GM18519 (cell line): ENCODE measurements around the gene NUP54.
A peak's percentile ranks its signal among the peaks of the same experiment; 100 is the strongest.

Experiments
- ATAC-seq: cut with Tn5 transposase; IDR thresholded peaks from one replicate; pipeline ENCODE4 v1.9.1; 2021; ENCODE audit warnings: mild to moderate bottlenecking, moderate library complexity; ENCODE audit not compliant: unreplicated experiment, low FRiP score

NUP54 gene, protein sequence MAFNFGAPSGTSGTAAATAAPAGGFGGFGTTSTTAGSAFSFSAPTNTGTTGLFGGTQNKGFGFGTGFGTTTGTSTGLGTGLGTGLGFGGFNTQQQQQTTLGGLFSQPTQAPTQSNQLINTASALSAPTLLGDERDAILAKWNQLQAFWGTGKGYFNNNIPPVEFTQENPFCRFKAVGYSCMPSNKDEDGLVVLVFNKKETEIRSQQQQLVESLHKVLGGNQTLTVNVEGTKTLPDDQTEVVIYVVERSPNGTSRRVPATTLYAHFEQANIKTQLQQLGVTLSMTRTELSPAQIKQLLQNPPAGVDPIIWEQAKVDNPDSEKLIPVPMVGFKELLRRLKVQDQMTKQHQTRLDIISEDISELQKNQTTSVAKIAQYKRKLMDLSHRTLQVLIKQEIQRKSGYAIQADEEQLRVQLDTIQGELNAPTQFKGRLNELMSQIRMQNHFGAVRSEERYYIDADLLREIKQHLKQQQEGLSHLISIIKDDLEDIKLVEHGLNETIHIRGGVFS

DNA sequence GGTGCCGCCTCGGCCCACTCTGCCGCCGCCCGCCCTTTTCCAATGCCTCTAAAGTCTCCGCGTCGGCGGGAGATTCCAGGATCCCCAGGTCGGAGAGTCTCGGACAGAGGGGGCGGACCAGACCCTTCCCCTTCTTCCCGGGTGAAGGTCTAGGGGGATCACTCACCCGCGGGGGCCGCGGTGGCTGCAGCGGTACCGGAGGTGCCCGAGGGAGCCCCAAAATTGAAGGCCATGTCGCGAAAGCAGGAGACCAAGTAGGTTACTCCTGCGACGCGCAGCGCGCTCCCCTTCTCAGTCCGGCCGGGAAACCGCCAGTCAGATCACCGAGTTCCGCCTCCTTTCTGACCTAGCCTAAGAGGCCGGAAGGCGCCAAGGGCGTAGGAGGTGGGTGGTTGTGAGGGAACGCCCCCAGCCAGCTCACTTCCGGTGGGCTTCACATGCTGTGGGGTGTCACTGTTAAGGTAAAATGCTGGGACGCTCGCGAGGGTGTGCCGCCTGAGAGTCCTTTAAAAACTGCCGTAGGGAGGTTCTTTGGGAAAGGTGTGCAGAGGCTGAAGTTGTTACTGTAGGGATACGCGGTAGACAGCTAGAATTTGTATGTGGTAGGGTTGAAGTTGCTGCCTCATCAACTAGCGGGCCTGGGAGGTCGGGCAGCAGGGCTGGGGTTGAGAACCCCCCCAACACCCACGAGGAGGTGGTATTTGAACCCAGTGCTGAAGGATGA, at the start of gene NUP54:
Gene NUP54 (minus strand): TSS at position 256 of the 724 bp plus-strand sequence. CDS start 23 bp downstream, at position 233.
- peak; percentile 96 for ATAC-seq

- no peak for ATAC-seq
Observed at GRCh38 chr4:76197031-76197743, 49.0 kb upstream of the NUP54 start.

GRCh38 chr4:76196376-76196775, 48.2 kb upstream of the NUP54 start:
- ATAC-seq = no peak

- ATAC-seq = no peak
Observed at GRCh38 chr4:76195326-76195725, 47.1 kb upstream of the NUP54 start.

GRCh38 chr4:76194325-76194724, 46.1 kb upstream of the NUP54 start:
- ATAC-seq = no peak

DNA sequence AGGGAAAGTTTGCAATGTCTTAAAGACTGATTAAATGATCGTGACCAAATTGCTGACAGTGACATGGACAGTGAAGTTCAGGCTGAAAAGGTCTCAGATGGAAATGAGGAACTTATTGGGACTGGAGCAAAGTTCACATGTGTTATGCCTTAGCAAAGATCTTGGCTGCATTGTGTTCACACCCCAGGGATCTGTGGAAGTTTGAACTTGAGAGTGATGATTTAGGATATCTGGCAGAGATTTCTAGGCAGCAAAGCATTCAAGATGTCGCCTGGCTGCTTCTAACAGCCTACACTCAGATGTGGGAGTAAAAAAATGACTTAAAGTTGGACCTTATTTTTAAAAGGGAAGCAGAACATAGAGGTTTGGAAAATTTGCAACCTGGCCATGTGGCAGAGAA, 44.0 kb upstream of the NUP54 start:
- no peak for ATAC-seq

DNA sequence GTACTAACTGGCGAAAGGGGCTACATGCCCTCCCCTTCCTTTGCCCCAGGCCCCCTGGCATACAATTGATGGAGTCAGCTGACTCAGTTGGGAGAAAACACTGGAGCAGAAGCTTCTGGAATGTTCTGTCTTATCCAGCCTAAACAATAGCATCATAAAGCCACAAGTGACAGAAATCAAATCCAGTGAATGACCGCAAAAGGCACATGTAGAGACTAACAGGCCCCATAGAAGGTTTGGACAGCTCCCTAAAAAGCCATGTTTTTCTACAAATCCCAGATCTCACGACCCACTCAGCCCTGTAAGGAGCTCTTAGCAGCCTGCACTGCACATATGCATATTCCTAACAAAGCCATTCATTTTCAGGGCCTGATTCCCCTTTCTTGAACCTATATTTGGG, 40.4 kb upstream of the NUP54 start:
- ATAC-seq = no peak

DNA sequence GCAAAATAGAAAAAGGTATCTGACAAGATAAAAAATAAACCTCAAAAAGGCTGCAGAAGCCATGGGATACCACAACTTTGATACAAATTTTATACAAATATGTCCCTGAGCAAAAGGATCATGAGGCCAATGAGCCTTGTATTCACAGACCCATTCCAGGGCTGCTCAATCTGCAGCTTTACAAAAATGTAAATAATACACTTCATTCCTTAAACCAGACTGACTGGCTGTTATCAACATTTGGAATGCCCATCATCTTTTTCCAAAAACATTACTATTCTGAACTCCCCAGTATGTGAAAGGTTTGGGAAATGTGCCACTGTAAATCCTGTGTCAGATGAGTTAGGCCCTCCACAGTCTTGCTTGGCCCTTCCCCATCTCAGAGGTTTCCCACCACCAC, 40.0 kb upstream of the NUP54 start:
- no peak for ATAC-seq

- no peak for ATAC-seq
Observed at GRCh38 chr4:76187152-76187551, 39.0 kb upstream of the NUP54 start.

DNA sequence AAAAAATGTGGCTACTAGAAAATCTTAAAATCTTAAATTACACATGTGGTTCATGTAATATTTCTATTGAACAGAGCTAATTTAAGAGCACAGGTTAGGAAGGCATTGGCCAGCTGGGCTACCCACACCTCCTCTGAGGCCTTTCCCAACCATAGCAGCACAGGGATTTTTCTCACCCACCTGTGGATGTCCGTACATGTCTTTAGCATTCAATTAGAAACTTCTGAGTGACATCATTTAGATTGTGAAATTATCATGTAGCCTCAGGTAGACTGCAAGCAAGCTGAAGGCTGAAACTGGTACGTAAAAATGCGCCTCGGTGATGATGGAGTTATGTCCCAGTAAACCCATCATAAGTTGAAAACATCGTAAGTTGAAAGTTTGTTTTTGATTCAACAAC, 34.3 kb upstream of the NUP54 start:
- ATAC-seq = no peak

- ATAC-seq = peak; percentile 68
Observed at GRCh38 chr4:76179398-76180318, 31.5 kb upstream of the NUP54 start.

DNA sequence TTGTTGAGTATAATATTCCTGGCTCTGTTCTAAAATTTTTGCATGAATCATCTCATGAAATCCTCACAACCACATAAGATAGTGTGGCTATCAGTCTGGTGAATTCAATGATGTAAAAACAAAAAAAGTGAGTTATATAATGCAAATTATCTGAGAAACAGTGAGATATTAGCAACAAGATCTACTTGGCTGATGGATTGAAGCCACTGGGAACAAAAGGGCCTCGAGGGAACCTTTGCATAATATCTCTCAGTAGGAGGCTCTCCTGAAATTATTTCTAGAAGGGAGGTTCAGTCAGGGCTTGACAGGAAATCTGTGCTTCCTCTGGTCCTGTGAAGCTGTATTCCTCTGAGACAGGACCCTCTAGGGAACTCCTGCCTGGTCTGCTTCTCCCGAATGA, 30.1 kb upstream of the NUP54 start:
- ATAC-seq = no peak

- ATAC-seq = no peak
Observed at GRCh38 chr4:76177709-76178108, 29.5 kb upstream of the NUP54 start.

DNA sequence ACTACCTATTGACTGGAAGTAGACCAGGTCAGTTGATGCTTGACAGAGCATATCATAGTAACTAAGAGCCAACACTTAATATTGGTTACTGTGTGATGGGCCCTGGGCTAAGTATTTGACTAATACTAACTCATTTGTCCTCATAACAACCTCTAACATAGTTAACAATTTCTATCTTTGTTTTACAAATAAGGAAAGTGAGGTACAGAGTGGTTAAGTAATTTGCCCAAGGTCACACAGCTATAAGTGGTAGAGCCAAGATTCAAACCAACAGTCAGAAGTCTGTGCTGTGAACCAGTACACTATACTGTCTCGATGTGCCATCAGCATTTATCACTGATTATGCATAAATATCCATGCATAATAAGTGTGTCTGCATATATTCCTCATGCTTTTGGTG, 27.1 kb upstream of the NUP54 start:
- no peak for ATAC-seq

GRCh38 chr4:76174216-76174615, 26.0 kb upstream of the NUP54 start:
- ATAC-seq = no peak

- ATAC-seq = no peak
Observed at GRCh38 chr4:76168688-76169087, 20.5 kb upstream of the NUP54 start.

DNA sequence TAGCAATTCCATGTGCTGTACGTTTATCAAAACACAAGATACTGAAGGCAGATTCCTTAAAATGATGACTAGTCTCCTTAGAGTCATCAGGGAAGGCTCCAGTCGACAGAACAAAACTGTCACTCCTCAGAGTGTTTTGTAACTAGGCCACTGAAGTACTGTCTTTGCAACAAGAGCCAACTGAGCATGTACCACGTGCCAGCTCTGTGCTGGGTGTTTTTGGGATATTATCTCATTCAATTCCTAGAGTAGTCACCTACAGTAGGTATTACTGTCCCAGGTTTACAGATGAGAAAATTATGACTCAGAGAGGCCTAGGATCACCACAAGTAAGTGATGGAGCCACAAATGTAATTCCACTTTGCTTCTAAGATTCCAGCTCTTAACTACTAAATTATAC, 18.3 kb upstream of the NUP54 start:
- ATAC-seq = no peak

DNA sequence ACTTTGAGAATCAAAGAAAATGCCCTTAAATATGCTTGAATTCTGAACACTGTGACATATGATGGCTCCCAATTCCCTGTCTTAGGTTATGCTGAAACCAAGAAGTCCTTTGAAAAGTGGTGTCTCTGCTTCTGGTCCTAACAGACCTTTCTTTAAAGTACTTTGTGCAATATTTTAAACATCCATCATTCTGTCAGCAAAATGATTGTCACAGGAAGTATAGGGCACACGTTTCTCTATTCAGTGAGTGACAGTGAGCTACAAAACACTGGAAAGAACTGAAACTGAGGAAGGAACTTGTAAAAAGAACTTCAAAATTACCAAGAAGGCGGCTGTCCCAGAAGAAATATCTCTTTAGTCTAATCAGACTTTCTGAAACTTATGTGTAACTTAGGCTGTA, 12.2 kb upstream of the NUP54 start:
- no peak for ATAC-seq

GRCh38 chr4:76156635-76157034, 8.4 kb upstream of the NUP54 start:
- no peak for ATAC-seq

- no peak for ATAC-seq
Observed at GRCh38 chr4:76155979-76156378, 7.8 kb upstream of the NUP54 start.
